ENCODE measurements around the gene SAT2. TPM values are rescaled to one million over a fixed set of nuclear protein-coding genes. Genes with fewer than 3 reads are reported as not detected.
"Not testable (repeated sequence)": the region's sequence is repeated elsewhere in the genome, so short reads cannot be mapped to it uniquely, and the experiment has no call there.

The SAT2 gene
- total RNA-seq, 1 donor from 2014 or later, result 68.7 TPM

DNA sequence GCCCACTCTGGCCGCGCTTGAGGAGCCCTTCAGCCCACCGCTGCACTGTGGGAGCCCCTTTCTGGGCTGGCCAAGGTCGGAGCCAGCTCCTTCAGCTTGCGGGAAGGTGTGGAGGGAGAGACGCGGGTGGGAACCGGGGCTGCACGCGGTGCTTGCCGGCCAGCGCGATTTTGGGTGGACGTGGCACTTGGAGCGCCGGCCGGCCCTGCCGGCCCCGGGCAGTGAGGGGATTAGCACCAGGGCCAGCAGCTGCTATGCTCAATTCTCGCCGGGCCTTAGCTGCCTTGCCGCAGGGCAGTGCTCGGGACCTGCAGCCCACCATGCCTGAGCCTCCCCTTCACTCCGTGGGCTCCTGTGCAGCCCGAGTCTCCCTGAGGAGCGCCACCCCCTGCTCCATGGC is 13.2 kb upstream of the SAT2 start:
- ATAC-seq (no peak), DNase-seq (ENCODE audit: low spot score) (no peak)
- intact Hi-C loops (cut with DNase I), result no loop called here

DNA sequence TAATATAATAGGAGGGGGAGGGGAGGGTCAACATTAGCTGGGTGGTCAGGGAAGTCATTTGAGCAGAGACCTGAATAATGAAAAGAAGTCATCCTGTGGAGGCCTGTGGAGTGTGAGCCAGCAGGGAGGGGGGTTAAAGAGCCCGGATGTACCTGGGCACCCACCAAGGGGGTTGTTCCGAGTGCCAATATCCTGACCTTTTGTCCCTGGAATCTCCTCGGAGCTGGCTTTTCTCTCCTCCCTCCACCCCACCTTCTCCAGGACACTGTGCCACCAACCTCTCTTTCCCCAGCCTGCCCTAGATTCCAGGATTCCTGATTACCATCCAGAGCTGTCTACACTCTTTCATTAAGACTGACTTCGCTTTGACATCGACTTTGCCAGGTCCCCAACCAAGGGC is 8.5 kb upstream of the SAT2 start:
- no peak for ATAC-seq
- no peak for DNase-seq (ENCODE audit: low spot score)
- intact Hi-C loops (cut with DNase I), result loop anchor here (10.0 kb wide), 1 partner anchor 49 kb away; the partner anchor contains the start of genes TP53 and WRAP53

DNA sequence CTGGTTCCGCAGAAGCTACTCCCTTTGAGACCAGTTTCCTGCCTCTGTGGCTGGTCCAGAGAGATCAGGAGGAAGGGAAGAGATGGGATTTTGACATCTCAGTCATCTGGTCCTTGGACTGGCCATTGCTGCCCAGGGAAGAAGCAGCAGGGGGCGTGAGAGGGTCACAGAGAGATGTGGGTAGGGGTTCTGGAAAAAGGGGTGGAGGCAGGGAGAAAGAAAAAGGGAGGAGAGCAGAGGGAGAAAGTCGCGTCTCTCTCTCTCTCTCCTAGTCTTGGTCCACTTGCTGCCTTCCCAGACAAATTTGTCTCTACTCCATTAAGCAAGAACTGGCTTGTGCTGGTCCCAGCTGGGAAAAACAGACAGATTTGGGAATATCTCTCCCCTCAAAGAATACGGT is 6.8 kb upstream of the SAT2 start:
- intact Hi-C loops (cut with DNase I), result loop anchor here (10.0 kb wide), 1 partner anchor 50 kb away; the partner anchor contains the start of genes TP53 and WRAP53
- DNase-seq (ENCODE audit: low spot score), result peak; percentile 70
- ATAC-seq, result peak; percentile 47

DNA sequence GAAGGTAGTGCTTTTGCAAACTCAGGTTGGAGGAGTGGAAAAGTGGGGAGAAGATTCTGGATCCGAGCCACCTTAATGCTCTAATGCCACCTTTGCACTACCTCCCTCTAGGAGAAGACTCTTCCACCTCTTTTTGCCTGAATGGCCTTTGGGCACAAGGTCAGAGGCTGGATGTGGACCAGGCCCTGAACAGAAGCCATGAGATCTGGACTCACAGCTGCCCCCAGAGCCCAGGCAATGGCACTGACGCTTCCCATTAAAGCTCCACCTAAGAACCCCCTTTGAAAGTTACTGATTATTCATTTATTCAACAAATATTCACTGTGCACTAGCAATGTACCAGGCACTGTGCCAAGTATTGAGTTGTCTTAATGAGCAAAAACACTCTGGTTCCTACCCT is 5.5 kb upstream of the SAT2 start:
- ATAC-seq, result no peak
- DNase-seq (ENCODE audit: low spot score), result no peak
- intact Hi-C loops (cut with DNase I), result loop anchor here (10.0 kb wide), 1 partner anchor 52 kb away; the partner anchor contains the start of genes TP53 and WRAP53

DNA sequence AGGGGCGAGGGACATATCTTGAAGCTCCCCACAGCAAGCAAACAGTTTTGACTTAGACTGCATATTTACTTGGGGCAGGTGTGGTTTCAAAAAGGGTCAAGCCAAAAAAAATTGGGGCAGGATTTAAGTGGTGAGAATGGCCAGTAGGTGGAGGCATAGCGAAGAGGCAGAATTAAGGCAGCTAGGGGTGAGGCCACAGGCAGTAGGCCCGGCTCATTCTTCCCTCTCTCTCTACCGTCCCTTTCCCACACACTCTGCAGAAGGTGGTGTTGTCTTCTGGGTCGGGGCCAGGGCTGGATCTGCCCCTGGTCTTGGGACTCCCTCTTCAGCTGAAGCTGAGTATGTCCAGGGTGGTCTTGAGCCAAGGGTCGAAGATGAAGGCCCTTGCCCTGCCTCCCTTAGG is 4.9 kb upstream of the SAT2 start:
- no peak for ATAC-seq
- intact Hi-C loops (cut with DNase I), result loop anchor here (10.0 kb wide), 1 partner anchor 52 kb away; the partner anchor contains the start of genes TP53 and WRAP53
- no peak for DNase-seq (ENCODE audit: low spot score)

DNA sequence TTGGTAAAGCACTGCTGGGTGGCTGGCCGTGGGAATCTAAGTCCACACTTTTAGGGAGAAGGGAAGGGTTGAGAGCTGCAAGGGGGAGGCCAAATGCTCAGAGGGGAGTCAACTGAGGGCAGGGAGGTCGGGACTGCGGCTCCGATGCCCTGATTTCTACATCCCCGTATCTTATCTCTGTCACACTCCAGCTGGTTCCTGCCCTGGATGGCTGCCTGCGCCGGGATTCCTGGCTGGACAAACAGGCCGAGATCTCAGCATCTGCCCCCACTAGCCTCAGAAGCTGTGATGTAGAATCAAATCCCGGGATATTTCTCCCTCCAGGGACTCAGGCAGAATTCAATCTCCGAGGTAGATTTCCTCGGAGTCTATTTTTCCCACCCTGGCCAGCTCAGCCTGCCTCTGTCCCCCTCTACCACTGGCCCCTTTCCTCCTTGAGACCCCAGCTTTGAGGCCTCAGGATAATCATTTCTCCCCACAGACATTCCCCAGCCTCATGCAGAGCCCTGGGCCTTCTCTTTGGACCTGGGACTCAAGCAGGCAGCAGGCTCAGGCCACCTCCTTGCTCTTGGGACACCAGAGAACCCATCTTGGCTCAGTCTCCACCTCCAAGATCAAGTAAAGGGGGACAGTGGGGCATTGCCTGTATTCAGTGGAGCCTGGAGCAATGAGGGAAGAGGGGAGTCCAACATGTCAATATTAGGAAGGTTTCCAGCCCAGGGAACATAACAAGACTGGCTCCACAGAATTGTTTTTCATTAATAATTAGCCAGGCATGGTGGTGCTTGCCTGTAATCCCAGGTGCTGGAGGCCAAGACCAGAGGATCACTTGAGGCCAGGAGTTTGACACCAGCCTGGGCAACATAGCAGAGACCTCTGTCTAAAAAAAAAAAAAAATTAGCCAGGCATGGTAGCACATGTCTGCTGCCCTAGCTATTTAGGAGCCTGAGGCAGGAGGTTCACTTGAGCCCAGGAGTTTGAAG is 4.1 kb upstream of the SAT2 start:
- ATAC-seq (no peak), DNase-seq (ENCODE audit: low spot score) (no peak)
- intact Hi-C loops (cut with DNase I), result loop anchor here (10.0 kb wide), 1 partner anchor 53 kb away; the partner anchor contains the start of genes TP53 and WRAP53

DNA sequence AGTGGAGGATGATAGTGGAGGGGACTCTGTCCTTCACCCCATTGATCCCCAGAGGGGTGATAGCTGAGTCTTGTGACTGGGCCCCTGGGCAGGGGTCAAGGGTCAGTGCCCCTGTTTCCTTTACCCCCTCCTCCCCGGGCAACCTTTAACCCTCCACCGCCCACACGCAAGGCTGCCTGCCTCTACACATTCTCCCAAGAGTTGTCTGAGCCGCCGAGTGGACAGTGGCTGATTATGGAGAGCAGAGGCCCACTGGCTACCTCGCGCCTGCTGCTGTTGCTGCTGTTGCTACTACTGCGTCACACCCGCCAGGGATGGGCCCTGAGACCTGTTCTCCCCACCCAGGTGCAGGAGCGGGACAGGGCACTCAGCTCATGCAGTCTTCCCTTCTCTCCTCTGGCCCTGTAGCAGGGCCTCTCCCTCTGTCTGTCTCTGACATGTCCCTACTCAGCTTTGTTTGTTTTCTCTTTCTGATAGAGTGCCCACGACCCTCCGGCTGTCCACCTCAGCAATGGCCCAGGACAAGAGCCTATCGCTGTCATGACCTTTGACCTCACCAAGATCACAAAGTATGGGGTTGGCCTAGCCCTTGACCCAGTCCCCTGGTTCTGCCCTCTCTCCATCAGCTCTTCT is 2.4 kb upstream of the SAT2 start, which contains the start of gene SHBG:
Gene SHBG, plus strand, starts transcription at position 197 of the 633 bp plus-strand sequence. Its CDS starts 38 bp downstream, at position 235.
- no peak for ATAC-seq
- intact Hi-C loops (cut with DNase I), result loop anchor here (10.0 kb wide), 1 partner anchor 55 kb away; the partner anchor contains the start of genes TP53 and WRAP53
- DNase-seq (ENCODE audit: low spot score), result no peak

DNA sequence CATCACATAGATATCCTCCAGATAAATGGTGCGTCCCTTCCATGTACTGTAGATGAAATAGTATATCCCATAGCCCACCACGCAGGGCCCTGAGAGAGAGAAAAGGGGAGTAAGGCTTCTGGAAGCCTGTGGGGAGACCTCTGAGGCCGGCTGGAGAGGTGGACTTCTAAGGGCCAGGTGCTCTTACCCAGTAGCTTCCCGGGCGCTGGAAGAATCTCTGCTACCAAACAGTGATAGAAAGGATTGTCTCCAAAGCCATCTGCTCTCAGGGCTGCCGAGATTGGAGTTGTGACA is 718 bp downstream of the SAT2 start:
- DNase-seq (ENCODE audit: low spot score), result no peak
- no peak for ATAC-seq
- intact Hi-C loops (cut with DNase I), result no loop called here

DNA sequence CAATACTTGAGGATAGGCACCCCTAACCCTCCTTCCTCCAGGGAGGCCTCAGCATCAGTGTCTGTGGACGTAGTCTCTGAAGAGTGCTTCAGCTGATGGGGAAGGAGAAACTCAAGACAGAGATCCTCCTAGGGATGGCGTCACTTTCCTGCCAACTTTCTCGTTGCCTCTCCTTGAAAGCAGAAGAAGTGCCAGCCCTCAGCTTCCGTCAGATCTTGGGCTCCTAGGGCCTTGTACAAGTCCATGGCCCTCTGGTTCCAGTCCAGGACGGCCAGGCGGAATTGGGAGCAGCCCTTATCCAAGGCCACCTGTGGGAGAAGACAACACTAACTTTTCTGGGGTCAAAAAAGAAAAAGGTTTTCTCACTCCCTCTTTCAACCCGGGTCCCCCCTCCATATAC is 1.3 kb downstream of the SAT2 start:
- DNase-seq (ENCODE audit: low spot score), result no peak
- no peak for ATAC-seq
- intact Hi-C loops (cut with DNase I), result no loop called here

DNA sequence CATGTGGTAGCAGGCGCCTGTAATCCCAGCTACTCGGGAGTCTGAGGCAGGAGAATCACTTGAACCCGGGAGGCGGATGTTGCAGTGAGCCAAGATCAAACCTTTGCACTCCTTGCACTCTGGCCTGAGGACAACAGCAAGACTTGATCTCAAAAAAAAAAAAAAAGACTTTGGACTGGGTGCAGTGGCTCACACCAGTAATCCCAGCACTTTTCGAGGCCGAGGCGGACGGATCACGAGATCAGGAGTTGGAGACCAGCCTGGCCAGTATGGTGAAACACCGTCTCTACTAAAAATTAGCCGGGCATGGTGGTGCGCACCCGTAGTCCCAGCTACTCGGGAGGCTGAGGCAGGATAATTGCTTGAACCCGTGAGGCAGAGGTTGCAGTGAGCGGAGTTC is 1.9 kb downstream of the SAT2 start:
- ATAC-seq; DNase-seq (ENCODE audit: low spot score); intact Hi-C loops (cut with DNase I): not testable (repeated sequence)

DNA sequence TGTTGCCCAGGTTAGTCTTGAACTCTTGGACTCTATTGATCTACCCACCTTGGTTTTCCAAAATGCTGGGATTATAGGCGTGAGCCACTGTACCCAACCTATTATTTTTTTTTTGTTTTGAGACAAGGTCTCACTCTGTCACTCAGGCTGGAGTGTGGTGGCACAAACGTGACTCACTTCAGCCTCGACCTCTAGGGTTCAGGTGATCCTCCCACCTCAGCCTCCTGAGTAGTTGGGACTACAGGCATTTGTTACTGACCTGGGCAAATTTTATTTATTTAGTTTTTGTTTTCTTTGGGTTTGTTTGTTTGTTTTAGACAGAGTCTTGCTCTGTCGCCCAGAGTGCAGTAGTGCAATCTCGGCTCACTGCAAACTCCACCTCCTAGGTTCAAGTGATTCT is 4.0 kb downstream of the SAT2 start:
- intact Hi-C loops (cut with DNase I), result no loop called here
- DNase-seq (ENCODE audit: low spot score) (no peak), ATAC-seq (no peak)

DNA sequence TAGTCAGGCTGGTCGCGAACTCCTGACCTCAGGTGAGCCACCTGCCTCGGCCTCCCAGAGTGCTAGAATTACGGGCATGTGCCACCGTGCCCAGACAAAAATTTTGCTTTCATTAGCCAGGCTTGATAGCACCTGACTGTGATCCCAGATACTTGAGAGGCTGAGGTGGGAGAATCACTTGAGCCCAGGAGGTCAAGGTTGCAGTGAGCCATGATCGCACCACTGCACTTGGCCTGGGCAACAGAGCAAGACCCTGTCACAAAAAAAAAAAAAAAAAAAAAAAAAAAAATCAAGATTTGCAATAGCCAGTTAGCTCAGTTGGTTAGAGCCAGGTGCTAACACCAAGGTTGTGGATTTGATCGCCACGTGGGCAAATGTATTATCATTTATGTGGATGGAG is 6.8 kb downstream of the SAT2 start:
- DNase-seq (ENCODE audit: low spot score) (no peak), ATAC-seq (no peak)
- intact Hi-C loops (cut with DNase I), result no loop called here

DNA sequence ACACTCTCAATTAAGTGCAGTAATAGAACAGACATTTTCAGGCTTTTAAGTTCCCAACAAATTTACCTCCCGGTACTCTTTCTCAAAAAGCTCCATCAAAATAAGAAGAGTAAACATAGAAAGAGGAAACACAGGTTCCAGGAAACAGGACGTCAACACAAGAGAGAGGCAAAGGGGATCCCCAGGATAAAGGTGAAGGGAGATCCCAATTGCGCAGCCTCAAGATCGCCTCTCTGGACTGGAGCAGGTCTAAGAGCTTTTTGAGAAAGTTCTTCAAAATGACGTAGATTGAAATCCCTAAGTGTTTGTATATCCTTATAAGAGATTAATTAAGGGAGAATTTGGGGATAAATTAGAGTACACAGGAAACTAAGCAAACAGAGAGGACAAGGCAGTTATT is 9.0 kb downstream of the SAT2 start:
- intact Hi-C loops (cut with DNase I), result no loop called here
- ATAC-seq (no peak), DNase-seq (ENCODE audit: low spot score) (no peak)

DNA sequence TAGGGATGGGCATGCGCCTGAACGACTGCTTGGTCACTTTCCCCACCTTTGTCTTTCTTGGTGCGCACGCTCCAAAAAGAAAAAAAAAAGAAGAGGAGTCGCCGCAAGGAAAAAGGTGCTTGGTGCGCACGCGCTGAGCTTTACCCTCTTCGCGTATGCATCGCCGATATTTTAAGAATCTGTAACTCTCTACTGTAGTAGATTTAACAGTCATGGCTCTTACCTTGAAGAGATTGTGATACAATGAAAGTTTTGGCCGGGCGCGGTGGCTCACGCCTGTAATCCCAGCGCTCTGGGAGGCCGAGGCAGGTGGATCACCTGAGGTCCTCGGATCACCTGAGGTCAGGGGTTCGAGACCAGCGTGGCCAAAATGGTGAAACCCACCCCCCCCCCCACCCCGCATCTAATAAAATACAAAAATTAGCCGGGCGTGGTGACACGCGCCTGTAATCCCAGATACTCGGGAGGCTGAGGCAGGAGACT is 12.3 kb downstream of the SAT2 start:
- intact Hi-C loops (cut with DNase I), result no loop called here
- DNase-seq (ENCODE audit: low spot score), result no peak
- no peak for ATAC-seq

DNA sequence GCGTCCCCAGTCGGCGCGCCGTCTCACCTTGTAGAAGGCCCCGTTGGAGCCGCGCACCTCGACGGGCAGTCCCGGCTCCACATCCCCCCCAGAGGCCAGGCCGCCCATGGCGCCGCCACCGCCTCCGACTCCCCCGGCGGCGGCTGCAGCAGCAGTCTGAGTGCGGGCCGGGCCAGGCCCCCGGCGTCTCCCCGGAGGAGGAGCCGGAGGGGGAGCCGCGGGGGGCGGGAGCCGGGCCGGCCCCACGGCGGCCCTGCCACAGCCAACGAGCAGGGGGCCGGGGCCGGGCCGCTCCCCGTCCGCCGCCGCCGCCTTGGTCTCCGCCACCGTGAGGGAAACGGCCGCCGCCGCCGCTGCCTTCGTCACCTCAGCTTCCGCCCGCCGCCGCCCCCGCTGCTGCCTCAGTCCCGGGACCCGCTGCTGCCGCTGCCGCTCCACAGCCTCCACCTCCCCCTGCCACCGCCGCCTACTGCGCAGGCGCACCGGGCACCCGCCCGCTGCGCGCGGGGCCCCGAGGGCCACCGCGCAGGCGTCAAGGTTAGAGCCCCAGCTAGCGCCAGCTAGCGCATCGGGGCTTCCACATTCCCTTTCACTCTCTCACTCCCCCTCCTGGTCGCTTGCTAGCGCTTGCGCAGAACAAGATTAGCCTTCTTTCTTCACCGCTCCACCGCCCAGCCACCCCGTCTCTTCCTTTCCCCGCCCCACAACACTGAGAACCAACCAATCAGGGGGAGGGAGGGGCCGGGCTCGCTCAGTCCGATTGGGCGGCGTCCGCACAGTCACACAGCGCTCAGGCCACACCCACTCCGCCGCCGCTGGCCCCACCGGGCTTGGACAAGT is 13.0 kb downstream of the SAT2 start, which contains the start of gene FXR2:
Gene FXR2, minus strand, starts transcription at position 473 of the 840 bp plus-strand sequence. Its CDS starts 365 bp downstream, at position 108.
- ATAC-seq (peak; percentile 99), DNase-seq (ENCODE audit: low spot score) (peak; percentile 99)
- intact Hi-C loops (cut with DNase I), result no loop called here

DNA sequence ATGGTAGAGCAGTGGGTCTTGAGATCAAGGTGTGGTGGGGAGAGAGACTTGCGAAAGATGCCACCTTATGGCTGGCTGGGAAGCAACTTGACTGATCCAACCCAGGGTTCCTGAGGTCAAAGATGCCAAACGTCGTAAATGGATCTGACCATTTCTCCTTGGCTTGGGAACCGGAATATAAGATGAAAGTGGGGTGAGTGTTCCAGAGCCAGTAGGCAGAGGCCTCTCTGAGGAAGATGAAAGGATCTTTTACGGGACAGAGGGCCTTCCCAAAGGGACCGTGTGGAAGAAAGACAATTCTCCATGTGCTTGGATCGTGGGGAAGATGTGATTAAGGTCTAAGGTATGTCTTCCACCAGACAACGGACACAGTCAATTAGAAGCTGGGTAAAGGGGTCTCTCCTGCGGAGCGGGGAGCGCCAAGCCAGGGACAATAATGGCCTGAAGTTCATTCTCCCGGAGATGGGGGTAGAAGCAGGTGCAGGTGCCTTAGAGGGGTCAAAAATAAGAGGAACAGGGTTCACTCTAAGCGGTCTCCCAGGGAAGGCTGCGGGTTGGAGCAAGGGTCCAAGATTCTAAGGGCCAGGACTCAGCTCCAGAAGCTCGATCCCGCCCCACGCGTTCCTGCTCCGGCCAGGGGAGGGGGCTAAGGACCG is 13.7 kb downstream of the SAT2 start:
- ATAC-seq, result no peak
- intact Hi-C loops (cut with DNase I), result no loop called here
- no peak for DNase-seq (ENCODE audit: low spot score)

DNA sequence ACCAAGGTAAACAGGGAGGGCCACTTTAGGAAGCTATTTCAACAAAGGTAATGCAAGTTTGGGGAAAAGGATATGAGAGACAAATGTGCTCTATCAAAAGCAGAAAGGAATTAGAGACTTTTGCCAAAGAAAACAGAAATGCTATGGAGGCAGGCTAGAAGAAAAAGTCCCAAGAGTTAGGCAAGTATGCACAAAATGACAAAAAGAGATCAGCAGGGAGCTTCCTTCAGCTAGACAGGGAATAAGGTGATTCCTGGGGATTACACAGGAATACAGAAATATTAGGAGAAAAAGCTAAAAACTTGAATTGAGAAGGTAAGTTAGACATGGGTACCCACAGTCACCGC is 15.4 kb downstream of the SAT2 start:
- DNase-seq (ENCODE audit: low spot score) (no peak), ATAC-seq (no peak)
- intact Hi-C loops (cut with DNase I), result no loop called here

DNA sequence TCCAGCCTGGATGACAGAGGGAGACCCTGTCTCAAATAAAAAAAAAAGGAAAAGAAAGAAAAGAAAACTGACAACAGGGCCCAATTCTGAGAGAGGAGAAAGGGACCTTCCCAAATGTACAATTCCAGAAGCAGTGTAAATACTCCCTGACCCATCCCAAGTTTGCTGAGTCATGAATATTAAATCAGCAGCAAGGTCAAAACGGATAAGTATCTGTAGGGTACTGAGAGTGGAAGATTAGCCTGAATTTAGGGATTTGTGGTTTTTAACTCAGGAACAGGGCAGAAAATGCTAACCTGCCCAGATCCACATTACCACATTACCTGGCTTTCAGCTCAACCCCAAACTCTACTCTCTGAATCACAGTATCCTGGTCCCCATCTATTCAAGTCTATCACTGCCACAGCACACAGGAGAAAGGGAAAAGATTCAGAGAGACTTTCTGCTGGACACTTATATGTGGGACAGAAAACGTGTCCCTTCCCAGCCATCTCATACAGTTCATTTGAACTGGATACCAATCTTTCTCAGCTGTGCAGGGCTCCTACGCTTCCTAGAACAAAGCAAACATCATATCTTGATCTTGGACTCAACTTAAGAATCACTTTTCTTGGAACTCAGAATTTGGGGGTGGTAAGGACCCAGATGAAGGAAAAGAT is 15.9 kb downstream of the SAT2 start:
- ATAC-seq (no peak), DNase-seq (ENCODE audit: low spot score) (no peak)
- intact Hi-C loops (cut with DNase I), result no loop called here

Data from sciatic nerve (tissue), 2 donors.